Loucy (cell line): ENCODE data around the gene GPR61.

ENCODE experiments used
- CTCF ChIP-seq: fragments of 200-600 bp; sonication (generic); conservative IDR thresholded peaks from 2 replicates; pipeline ENCODE4 v1.5.1; 2014; ENCODE audit warnings: mild to moderate bottlenecking, antibody characterized with exemption, low read length
- EZH2phosphoT487 ChIP-seq: fragments of 200-600 bp; IDR thresholded peaks from 2 replicates; pipeline ENCODE4 v1.6.1; 2018; ENCODE audit warnings: antibody characterized with exemption, mild to moderate bottlenecking, moderate library complexity, borderline replicate concordance

- no peak for TF ChIP-seq CTCF
- TF ChIP-seq EZH2phosphoT487, result no peak
Measured at GRCh38 chr1:109541102-109541501, 1.4 kb downstream of the GPR61 start.
